Transverse colon (tissue), 3 donors: ENCODE data around the gene LIMCH1.

Source experiments
- POLR2A ChIP-seq: fragments of 450-650 bp; IDR thresholded peaks from one replicate; pipeline ENCODE4 v1.6.1; 2016; ENCODE audit warnings: antibody characterized with exemption, mild to moderate bottlenecking, moderate library complexity
- TF ChIP-seq, protein P1 (sequence below), 5 experiments: fragments of 200-600 bp in 3 of 5; fragments of 450-650 bp in 2 of 5; sonication (generic) in 3 of 5; IDR thresholded peaks; 1 replicate in 2 of 5; 2 replicates in 3 of 5; pipeline ENCODE4 v1.5.1; 2016 to 2017; ENCODE audit warnings: antibody characterized with exemption in 5 of 5, inconsistent platforms in 3 of 5, mild to moderate bottlenecking in 2 of 5, moderate library complexity in 1 of 5

DNA sequence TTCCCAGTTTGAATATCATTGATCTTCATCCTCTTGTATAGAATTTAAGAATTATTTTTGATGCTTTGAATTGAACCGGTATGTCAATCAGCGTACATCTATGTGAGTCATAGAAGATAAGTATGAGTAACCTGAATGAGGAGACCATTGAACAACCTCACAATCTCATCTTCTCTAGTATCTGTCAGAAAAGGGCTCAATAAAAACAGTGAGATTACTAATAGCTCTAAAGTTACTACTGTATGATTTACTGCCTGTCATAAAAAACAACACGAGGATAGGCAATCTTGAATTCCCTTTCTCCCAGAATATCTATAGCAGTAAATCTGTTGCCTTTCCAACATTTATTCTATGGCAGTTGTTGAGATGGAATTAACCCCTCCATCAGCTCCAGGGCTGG is 174.5 kb downstream of the LIMCH1 start:
- TF ChIP-seq, protein P1, sequence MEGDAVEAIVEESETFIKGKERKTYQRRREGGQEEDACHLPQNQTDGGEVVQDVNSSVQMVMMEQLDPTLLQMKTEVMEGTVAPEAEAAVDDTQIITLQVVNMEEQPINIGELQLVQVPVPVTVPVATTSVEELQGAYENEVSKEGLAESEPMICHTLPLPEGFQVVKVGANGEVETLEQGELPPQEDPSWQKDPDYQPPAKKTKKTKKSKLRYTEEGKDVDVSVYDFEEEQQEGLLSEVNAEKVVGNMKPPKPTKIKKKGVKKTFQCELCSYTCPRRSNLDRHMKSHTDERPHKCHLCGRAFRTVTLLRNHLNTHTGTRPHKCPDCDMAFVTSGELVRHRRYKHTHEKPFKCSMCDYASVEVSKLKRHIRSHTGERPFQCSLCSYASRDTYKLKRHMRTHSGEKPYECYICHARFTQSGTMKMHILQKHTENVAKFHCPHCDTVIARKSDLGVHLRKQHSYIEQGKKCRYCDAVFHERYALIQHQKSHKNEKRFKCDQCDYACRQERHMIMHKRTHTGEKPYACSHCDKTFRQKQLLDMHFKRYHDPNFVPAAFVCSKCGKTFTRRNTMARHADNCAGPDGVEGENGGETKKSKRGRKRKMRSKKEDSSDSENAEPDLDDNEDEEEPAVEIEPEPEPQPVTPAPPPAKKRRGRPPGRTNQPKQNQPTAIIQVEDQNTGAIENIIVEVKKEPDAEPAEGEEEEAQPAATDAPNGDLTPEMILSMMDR (IDR thresholded peaks at IDR 0.05) = no peak
- TF ChIP-seq POLR2A = no peak
